Ovary (tissue), 9 donors: Measurements from ENCODE around the gene DNAJB2. TPM values are rescaled to one million over a fixed set of nuclear protein-coding genes. Genes with fewer than 3 reads are reported as not detected.
A peak's percentile ranks its signal among the peaks of the same experiment; 100 is the strongest.
"Not testable (repeated sequence)": the region's sequence is repeated elsewhere in the genome, so short reads cannot be mapped to it uniquely, and the experiment has no call there.

Experiments used
- DNase-seq, 5 donors: peaks; one replicate each; pipeline ENCODE4 v3.0.0-alpha.2; 2019 to 2020
- H3K27ac ChIP-seq, 2 donors: fragments of 200-600 bp; one replicate each; pipeline versions ENCODE4 v1.5.1 to v1.8.0; 2019 to 2022
- H3K27me3 ChIP-seq: fragments of 200-600 bp; one replicate; pipeline ENCODE4 v1.8.0; 2022
- H3K36me3 ChIP-seq: fragments of 200-600 bp; sonication (generic); one replicate; pipeline ENCODE4 v1.5.1; 2019
- H3K4me1 ChIP-seq: one replicate; pipeline ENCODE4 v1.8.1; 2013; ENCODE audit warnings: mild to moderate bottlenecking, moderate library complexity; ENCODE audit not compliant: insufficient read depth
- H3K4me3 ChIP-seq: fragments of 200-600 bp; sonication (generic); one replicate; pipeline ENCODE4 v1.5.1; 2017
- H3K9me3 ChIP-seq, 2 donors: fragments of 200-600 bp in 1 of 2; sonication (generic) in 1 of 2; one replicate each; pipeline versions ENCODE4 v1.5.1 to v1.8.1; 2013 to 2019; ENCODE audit warnings: mild to moderate bottlenecking in 1 of 2, moderate library complexity in 1 of 2
- EP300 ChIP-seq: sonication (generic); formaldehyde crosslinking; IDR thresholded peaks from one replicate; pipeline ENCODE4 v1.6.1; 2017; ENCODE audit warnings: antibody characterized with exemption
- POLR2A ChIP-seq: fragments of 450-650 bp; IDR thresholded peaks from one replicate; pipeline ENCODE4 v1.6.1; 2017; ENCODE audit warnings: antibody characterized with exemption, mild to moderate bottlenecking, moderate library complexity
- WGBS, 3 donors: extraction: QIAGEN DNeasy Blood & Tissue Kit in 1 of 3; methylation state at CpG; one replicate each; pipeline versions ENCODE4 v1.1.5 to v1.1.7; 2013 to 2017; 5-methylcytosine and 5-hydroxymethylcytosine counted together
- intact Hi-C, 4 donors: fragments of 100-400 bp; cut with DNase I; formaldehyde crosslinking; loops; one replicate each; pipeline versions ENCODE4 v1.11.0 to v1.15.1; 2022 to 2023
- polyA plus RNA-seq, 2 donors: library from polyadenylated mRNA; stranded (reverse); fragments of 200-250 nt in 1 of 2; fragments of 350-450 nt in 1 of 2; fragmentation: Illumina TruSeq in 1 of 2; extraction: RNeasy Lipid Tissue Mini Kit (QIAGEN cat#74804) in 1 of 2; gene quantifications; one replicate each; pipeline ENCODE4 v1.2.3, GENCODE V29; 2013 to 2014
- total RNA-seq, 7 donors: library from RNA; depleted of rRNA in 2 of 7; stranded (reverse); fragments of >200 nt in 2 of 7; fragmentation: NEBNext Ultra II Directional in 3 of 7; extraction: Animal tissue kit (Norgen Biotek cat#: 25700) in 3 of 7; gene quantifications; one replicate each; pipeline versions ENCODE4 v1.1.0 to v1.2.4, GENCODE V29; 2016 to 2023
- TF ChIP-seq, protein P1 (sequence below), 3 donors: fragments of 450-650 bp in 2 of 3; fragments of 200-600 bp in 1 of 3; IDR thresholded peaks; one replicate each; pipeline versions ENCODE4 v1.5.1 to v1.8.0; 2016 to 2022; ENCODE audit warnings: antibody characterized with exemption in 3 of 3, mild to moderate bottlenecking in 1 of 3
- donor health status: DM: no; HTN: no; CAD: no; lungs with moderate emphysema.
- donor health status: DM: no; HTN: no; CAD: no.
- donor health status: Bipolar disorder and iron deficiency.
- donor health status: DM: yes; HTN: yes; CAD: no.
- donor health status: DM: no; HTN: no; CAD: no.
- donor health status: DM: yes; HTN: yes; CAD: no.

Gene DNAJB2
- total and polyA plus RNA-seq, 9 donors, result 34.0 to 101 (median 85.7) TPM

DNA sequence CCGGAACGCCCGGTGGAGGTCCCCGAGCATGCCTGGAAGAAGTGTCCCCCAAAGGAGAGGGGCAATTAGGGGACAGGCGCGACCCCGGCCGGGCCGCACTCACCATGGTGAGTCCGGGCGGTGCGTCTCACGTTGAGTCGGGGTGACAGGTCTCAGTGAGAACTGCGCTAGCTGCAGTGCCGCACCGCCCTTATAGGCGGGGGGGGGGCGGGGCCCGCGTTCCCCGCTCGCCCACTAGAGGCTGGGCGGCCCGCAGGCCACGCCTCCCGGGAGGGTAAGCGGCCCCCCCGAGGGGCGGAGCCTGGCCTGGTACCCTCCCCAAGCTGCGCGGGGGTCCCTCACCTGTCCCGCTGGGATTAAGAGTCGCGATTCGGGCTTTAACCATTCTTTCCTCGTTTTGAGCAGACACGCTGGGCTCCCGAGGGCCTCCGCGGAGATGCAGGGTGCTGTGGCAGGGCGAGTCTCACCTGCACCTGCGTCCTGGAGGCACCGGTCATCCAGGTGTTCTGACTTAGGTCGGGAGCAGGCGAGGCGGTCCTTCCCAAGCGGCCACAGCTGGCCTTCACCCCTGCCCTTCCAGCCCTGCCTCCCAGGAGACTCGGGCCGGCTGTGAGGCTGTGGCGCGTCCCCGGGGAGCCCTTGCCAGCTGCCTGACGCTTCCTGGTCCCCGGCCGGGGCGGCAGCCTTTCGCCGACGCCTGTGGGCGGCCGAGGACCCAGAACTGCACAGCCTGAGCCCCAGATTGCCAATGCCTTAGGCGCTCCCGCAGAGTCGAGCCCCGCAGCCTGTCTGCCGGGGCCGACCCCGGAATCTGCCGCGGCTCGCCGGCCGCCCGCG, 25.2 kb upstream of the DNAJB2 start, which contains the start of gene TUBA4A:
Gene TUBA4A (minus strand): TSS at position 166 of the 837 bp plus-strand sequence. CDS start 60 bp downstream, at position 106.
- Histone ChIP-seq H3K27ac (peak within 1 kb of the TSS; percentile 24 to 46), H3K4me3 (peak within 1 kb of the TSS; percentile 57), H3K36me3 (no peaks in the 10 kb centered on the region), H3K9me3 (no peaks in the 10 kb centered on the region), H3K4me1 (peaks cover 23% of the 10 kb centered on the region), H3K27me3 (no peaks in the 10 kb centered on the region)
- 0 to 1% (median 1%) methylated on average over 55 to 76 of the region's 76 CpGs for WGBS, 3 donors
- intact Hi-C loops, result no loop called here
- TF ChIP-seq EP300 (no peak), POLR2A (peak; percentile 89)
- TF ChIP-seq, protein P1, sequence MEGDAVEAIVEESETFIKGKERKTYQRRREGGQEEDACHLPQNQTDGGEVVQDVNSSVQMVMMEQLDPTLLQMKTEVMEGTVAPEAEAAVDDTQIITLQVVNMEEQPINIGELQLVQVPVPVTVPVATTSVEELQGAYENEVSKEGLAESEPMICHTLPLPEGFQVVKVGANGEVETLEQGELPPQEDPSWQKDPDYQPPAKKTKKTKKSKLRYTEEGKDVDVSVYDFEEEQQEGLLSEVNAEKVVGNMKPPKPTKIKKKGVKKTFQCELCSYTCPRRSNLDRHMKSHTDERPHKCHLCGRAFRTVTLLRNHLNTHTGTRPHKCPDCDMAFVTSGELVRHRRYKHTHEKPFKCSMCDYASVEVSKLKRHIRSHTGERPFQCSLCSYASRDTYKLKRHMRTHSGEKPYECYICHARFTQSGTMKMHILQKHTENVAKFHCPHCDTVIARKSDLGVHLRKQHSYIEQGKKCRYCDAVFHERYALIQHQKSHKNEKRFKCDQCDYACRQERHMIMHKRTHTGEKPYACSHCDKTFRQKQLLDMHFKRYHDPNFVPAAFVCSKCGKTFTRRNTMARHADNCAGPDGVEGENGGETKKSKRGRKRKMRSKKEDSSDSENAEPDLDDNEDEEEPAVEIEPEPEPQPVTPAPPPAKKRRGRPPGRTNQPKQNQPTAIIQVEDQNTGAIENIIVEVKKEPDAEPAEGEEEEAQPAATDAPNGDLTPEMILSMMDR (IDR thresholded peaks at IDR 0.05), result peak in 2 of 3 donors; percentile 31
- peak; percentile 76 to 89 (median 82) for DNase-seq

DNA sequence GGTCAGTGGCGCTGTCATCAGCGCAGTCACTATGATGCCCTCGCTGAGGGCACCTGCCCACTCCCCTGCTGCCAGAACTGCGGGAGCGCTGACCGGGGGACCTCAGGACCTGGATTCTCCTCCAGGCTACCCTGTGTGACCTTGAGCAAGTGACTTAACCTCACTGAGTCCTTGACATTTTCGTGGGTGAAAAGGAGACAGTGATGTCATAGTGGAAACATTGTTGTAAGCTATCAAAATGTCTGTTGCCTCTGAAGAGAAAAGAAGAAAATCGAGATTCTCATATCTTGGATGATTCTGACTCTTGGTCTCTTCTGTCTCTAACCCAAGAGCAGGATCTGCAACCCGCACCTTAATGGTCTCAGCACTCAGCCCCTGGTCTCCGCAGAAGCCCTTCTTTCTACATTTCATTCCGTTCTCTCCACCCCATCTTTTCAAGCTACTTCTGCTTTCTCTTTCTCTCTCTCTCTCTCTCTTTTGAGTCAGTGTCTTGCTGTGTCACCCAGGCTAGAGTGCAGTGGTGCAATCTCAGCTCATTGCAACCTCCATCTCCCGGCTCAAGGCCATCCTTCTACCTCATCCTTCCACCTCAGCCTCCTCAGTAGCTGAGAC, 24.5 kb upstream of the DNAJB2 start:
- H3K27me3 ChIP-seq, result no peaks in the 10 kb centered on the region
- H3K4me1 ChIP-seq, result peaks cover 17% of the 10 kb centered on the region
- DNase-seq, result peak in 1 of 5 donors; percentile 39
- TF ChIP-seq POLR2A (no peak), EP300 (no peak)
- TF ChIP-seq, protein P1 (IDR thresholded peaks at IDR 0.05), result no peak
- H3K9me3 ChIP-seq, result no peaks in the 10 kb centered on the region
- no peaks in the 10 kb centered on the region for H3K36me3 ChIP-seq
- H3K27ac ChIP-seq, result peak overlapping the region; percentile 24 to 31
- H3K4me3 ChIP-seq, result peak overlapping the region; percentile 57
- intact Hi-C loops, result no loop called here
- 10 to 17% (median 14%) methylated on average over 11 to 12 of the region's 12 CpGs for WGBS, 3 donors

GRCh38 chr2:219258942-219259341, 20.2 kb upstream of the DNAJB2 start:
- intact Hi-C loops, H3K9me3 ChIP-seq, DNase-seq, H3K27ac ChIP-seq, H3K4me1 ChIP-seq, H3K4me3 ChIP-seq, H3K27me3 ChIP-seq, H3K36me3 ChIP-seq: not testable (repeated sequence)
- WGBS, 3 donors, result 75 to 80% (median 79%) methylated on average over 10 of the region's 10 CpGs

- no peak for DNase-seq
- WGBS, 3 donors, result 55 to 61% (median 55%) methylated on average over 5 of the region's 5 CpGs
- intact Hi-C loops, result no loop called here
- no peaks in the 10 kb centered on the region for H3K36me3 ChIP-seq
- no peak overlapping the region for H3K4me3 ChIP-seq
- no peak overlapping the region for H3K27ac ChIP-seq
- no peaks in the 10 kb centered on the region for H3K9me3 ChIP-seq
- TF ChIP-seq EP300, result no peak
- no peak for TF ChIP-seq POLR2A
- TF ChIP-seq, protein P1 (IDR thresholded peaks at IDR 0.05), result no peak
- H3K4me1 ChIP-seq, result no peaks in the 10 kb centered on the region
- no peaks in the 10 kb centered on the region for H3K27me3 ChIP-seq
Measured at GRCh38 chr2:219261024-219261855, 17.9 kb upstream of the DNAJB2 start.
